Measurements from ENCODE around the gene CCNH. TPM values are rescaled to one million over a fixed set of nuclear protein-coding genes. Genes with fewer than 3 reads are reported as not detected.

Gene CCNH
- total and polyA plus RNA-seq, 2 experiments from 2014 or later, result 74.4 to 80.2 TPM

DNA sequence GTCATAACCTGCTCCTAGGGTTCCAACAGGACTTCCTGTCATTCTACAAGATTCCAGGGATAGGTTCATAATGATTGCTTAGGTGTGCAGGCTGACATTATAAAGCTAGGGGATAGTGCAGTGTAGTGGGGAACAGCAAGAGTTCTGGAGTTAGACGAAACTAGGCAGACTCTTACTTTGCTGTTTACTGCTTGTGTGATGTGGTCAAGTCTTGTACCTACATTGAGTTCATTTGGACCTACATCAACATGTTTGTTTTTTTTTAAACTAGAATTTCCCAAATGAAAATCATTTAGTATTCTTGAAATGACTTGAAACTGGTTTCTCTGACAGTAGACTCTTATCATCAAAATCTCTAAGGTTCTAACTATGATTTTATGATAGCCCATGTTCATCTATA lies 21.2 kb upstream of the CCNH start:
- Histone ChIP-seq H2AFZ (no peak overlapping the region), H4K20me1 (replicated peaks; ENCODE audit: insufficient read depth) (no peaks in the 10 kb centered on the region), H3K79me2 (replicated peaks; ENCODE audit: insufficient read depth) (no peaks in the 10 kb centered on the region), H3K27ac (ENCODE audit: low read depth) (no peak overlapping the region), H3K4me1 (ENCODE audit: insufficient read depth) (no peaks in the 10 kb centered on the region), H3K27me3 (ENCODE audit: insufficient read depth) (no peaks in the 10 kb centered on the region), H3F3A (replicated peaks; ENCODE audit: low read depth) (no peaks in the 10 kb centered on the region), H3K4me3 (no peak overlapping the region), H3K4me2 (no peak overlapping the region), H3K9me2 (ENCODE audit: insufficient read depth) (peaks cover 5% of the 10 kb centered on the region; the same call in 1 of the 2 replicates), H3K36me3 (ENCODE audit: insufficient read depth) (no peaks in the 10 kb centered on the region)
- H3K4me1 Mint-ChIP-seq, result no peaks in the 10 kb centered on the region
- no peaks in the 10 kb centered on the region for H3K9me3 Mint-ChIP-seq
- no peak for ATAC-seq
- no peak overlapping the region for H3K4me3 Mint-ChIP-seq
- H3K27me3 Mint-ChIP-seq (ENCODE audit: insufficient read depth, low read depth, poor library complexity), result peaks cover 3% of the 10 kb centered on the region
- no peak overlapping the region for H3K27ac Mint-ChIP-seq
- TF ChIP-seq REST (IDR thresholded peaks at IDR 0.05; ENCODE audit: unreplicated experiment) (no peak), JUNB (IDR thresholded peaks at IDR 0.05; ENCODE audit: unreplicated experiment) (no peak), ZNF462 (CRISPR knock-in tag; IDR thresholded peaks at IDR 0.05) (no peak)
- H3K36me3 Mint-ChIP-seq (ENCODE audit: low read depth), result no peaks in the 10 kb centered on the region
- no peak for DNase-seq (ENCODE audit: low spot score)

Data from GM23338 (cell line).